ENCODE measurements around the gene RBCK1.
A peak's percentile ranks its signal among the peaks of the same experiment; 100 is the strongest.

The RBCK1 gene

DNA sequence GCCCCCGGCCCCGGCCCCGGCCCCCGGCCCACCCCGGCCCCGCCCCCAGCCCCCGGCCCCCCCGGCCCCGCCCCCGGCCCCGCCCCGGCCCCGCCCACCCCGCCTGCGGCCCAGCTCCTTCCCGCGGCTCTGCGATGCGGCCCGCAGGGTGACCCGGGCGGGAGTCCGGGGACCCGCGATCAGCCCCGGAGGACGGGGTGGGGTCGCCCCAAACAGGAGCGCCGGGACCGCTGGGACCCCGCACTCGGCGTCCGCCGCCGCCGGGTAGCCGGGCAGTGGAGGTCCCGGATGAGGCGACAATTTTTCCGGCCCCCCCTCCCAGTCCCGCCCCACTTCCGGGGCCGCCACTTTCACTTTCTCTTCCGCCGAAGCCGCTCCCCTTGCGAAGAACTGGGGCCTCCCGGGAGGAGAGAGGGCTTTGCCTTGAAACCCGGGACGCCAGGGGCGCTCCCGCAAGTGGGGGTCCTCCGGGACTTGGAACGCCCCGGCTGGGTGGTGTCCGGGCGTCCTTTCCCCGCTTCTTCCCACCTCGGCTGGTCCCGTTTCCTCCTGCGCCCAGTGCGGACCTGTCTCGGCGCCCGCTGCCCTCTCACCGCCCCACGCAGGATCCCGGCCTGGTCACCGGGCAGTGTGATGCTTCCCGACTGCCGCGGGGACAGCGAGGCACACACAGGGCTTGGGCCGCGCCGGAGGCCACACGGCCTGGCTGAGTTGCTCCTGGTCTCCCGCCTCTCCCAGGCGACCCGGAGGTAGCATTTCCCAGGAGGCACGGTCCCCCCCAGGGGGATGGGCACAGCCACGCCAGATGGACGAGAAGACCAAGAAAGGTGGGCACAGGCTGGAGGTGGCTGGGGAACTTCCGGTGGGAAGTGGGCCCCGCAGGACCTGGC, at the start of gene RBCK1:
Gene RBCK1, plus strand, starts transcription at position 347 of the 890 bp plus-strand sequence. Its CDS starts 459 bp downstream, at position 806.
- DNase-seq, result peak; percentile 79 to 90

DNA sequence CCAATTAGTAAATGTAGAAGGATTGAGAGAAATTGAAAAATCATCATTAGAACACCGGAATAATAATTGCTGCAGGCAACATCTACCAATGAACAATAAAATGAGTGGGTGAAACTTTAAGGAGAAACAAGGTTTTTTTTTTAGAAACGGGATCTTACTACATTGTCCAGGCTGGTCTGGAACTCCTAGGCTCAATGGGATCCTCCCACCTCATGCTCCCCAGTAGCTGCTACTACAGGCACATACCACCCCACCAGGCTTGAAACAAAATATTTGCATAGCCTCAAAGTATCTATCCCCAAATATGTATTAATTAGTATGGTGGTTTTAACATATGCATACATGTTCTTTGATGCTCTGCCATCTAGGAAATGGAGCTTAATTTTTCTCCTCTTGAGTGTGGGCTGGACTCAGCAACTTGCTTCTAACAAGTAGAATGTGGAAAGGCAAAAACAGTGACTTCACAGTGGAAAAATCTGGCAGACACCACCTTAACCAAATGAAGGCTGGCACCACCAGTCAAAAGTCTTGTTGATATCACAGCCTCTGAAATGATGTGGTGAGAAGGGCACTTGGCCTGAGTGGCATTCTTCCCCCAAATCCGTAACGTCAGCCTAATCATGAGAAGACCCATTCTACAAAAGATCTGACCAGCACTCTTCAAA, 49.1 kb upstream of the RBCK1 start:
- no peak for DNase-seq

GRCh38 chr20:361561-361960, 46.5 kb upstream of the RBCK1 start:
- DNase-seq, result no peak

GRCh38 chr20:362271-363254, 45.5 kb upstream of the RBCK1 start:
- DNase-seq, result peak; percentile 83

DNA sequence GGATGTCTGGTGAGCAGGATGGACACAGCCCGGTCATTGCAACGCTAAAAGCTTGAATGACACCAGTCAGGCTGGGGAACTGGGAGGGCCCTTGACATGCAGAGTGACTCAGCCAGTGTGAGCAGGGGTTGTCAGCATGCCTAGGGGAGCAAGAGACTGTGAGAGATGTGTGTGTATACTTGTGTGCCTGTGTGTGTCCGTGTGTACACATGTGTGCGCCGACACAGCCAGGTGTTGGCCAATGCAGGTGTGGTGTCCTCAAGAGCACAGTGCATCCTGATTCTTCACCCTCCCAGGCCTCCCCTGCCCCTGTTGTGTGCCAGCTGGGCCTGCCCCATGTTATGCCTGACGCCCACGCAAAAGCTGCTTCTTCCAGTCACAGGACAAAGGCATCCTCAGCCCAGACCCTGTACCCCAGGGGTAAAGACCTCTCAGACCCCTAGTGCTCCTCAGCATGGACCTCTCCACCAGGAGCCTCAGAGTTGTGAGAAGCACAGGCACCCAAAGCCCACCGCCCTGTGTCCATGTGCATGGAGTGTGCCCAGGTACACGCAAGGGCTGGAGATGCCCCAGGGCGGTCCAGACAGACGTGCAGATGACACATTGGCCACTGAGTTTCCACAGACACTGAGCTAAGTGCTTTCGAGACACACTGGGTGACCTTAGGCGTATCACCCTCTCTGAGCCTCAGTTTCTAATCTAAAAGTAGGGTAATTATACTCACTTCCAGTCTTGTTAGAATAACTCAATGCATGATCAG, 44.6 kb upstream of the RBCK1 start:
- DNase-seq, result peak; percentile 55 to 65

DNA sequence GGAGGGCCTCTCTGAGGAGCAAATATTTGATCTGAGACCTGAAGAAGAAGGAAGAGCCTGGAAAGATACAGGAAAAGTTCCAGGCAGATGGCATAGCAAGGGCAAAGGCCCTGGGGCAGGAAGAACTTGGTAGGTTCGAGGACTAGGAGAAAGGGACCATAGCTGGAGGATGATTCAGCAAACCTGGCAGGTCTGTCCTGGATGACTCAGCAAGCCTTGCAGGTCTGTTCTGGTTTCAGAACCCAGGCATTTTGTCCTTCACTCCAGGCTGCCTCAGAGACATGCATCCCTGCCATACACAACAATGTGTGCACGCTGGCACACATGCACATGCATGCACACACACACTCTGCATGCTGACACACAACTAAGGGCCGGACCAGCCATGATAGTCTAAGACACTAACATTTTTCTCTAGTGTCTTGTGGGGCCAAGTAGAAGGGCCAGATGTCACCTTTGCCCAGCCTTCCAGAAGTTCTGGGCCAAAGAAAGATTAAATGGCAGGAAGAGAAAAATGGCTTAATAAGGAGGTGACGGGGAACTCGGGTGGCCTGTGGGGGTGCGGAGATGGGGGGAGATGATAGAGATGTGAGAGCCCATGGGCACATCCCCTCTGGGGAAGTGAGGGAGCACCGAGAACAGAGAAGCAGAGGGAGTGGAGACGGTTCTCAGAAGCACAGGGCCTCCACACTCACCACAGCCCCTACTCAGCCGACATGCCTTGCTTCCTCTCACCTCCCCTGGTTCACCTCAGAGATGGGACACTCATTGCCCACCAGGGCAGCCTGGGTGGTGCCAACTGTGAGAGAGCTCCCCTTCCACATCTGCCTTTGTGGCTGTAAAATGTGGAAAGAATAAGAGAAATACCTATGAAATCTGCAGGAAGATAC, 42.9 kb upstream of the RBCK1 start:
- no peak for DNase-seq

- DNase-seq, result no peak
Observed at GRCh38 chr20:366041-366718, 41.9 kb upstream of the RBCK1 start.

GRCh38 chr20:366719-367485, 41.2 kb upstream of the RBCK1 start:
- DNase-seq, result no peak

DNA sequence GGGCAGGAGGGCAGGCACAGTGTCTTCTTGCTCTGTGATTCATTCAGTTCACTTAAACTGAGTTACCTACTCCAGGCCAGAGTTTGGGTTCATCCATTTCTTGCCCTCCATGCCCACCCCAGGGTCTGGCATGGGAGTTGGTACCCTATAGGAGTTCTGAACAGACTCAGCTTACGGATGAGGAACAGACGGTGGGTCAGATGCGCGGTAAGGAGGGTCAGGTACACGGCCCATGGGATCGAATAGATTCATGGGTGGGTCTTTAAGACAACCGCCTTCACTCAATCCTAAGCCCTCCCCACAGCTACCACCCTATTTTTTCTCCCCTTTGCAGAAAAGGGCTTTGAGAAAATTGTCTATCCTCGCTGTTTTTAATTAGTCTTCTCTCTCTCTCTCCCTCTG, 40.6 kb upstream of the RBCK1 start:
- DNase-seq, result no peak

DNA sequence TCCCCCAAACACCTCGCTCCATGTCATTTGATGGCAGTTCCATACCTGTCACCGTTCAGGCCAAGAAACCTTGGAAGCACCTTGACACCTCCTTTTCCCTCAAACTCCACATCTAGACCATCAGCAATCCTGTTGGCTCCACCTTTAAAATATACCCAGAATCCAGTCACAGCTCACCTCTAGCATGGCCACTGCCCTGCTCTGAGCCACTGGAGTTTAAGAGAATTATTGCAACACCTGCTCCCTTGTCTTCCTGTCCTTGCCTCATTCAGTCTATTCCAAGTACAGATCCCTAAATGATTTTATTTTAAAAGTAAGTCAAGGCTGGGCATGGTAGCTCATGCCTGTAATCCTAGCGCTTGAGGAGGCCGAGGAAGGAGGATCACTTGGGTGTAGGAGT, 39.2 kb upstream of the RBCK1 start:
- DNase-seq, result no peak

DNA sequence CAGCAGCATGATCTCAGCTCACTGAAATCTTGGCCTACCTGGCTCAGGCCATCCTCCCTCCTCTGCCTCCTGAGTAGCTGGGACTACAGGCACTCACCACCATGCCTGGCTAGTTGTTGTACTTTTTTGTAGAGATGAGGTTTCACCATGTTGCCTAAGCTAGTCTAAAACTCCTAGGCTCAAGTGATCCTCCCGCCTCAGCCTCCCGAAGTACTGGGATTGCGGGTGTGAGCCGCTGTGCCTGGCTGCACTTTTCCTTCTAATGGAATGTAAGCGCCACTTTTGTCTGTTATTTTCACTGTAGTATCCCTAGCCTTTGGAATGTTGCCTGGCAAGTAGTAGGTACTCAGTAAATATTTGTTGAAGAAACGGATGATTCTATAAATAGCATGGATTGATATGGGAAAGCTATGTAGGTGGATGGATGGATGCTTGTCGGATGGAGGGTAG, 37.9 kb upstream of the RBCK1 start:
- no peak for DNase-seq

GRCh38 chr20:370977-371754, 36.9 kb upstream of the RBCK1 start:
- no peak for DNase-seq

DNA sequence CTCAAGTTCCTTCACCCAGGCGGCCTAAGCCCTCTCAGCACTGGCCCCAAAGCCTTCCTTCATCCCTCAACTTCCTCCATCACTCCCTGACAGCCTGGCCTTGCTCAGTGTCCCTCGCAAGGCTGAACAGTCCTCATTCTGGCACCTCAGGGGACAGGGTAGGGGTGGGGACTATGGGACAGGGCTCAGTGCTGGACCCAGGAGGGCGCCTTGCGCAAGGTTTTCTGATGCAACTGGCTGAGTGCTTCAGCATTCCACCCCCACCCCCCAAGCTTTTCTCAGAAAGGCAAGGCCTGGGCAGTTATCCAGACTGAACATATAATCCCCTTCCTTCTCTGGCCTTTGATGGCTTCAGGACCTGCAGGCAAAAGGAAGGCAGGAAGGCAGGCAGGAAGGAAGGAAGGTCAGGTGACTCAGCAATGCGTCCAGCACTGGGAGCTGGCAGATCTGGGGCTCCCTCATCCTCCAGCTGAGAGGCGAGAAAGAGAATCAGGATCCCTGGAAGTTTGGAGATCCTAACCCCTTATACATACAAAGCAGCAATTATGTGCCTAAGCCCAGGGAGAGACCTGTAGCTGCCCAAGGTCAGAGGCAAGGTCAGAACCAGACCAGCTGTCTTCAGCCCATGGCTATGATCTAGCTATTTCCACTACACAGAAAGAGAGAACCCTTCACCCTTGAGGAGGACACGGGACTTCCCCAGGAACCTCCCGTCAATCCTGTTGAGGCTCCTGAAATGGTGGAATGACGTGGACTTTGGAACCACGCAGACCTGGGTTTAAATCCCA, 36.1 kb upstream of the RBCK1 start:
- peak; percentile 65 to 75 for DNase-seq

DNA sequence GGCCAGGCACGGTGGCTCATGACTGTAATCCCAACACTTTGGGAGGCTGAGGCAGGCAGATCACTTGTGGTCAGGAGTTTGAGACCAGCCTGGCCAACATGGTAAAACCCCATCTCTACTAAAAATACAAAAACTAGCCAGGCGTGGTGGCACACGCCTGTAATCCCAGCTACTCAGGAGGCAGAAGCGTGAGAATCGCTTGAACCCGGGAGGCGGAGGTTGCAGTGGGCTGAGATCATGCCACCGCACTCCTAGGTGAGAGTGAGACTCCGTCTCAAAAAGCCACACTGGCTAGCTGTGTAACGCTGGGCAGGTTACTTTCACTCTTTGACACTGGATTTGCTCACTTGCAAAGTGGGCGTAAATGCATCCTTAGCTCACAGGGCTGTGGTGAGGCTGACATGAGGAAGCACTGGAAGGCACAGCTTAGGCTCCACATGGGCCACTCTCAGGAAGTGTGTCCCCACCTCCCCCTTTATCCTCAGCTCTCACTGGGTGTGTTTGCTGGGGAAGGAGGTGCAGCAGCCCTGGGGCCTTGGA, 35.5 kb upstream of the RBCK1 start:
- DNase-seq, result peak; percentile 72 to 91

DNA sequence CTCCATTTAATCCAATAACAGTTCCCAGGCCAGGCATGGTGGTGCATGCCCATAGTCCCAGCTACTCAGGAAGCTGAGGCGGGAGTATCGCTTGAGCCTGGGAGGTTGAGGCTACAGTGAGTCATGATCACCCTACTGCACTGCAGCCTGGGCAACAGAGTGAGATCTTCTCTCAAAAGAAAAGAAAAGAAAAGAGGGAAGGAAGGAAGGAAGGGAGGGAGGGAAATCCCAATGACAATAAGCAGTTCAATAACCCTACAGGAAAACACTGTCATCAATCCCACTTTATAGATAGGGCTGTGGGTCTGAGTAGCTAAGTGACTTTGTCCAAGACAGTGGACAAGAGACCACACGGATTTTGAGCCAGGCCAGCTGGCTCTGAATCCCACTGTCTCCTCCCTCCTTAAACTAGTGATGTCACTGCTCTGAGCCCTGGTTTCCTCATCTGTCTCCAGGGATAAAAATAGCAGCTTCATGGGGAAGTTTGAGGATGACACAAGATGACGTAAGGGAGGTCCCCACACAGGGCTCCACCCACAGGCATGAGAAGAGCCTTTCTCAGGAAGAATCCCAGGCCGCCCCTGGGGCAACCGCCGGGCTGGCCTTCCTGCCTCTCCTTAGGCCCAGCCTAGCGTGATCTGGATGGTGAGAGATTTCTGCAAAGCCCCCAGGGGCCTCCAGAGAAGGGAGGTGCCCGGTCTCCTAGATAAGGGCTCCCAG, 34.8 kb upstream of the RBCK1 start:
- peak; percentile 96 to 97 for DNase-seq

GRCh38 chr20:375265-375889, 32.7 kb upstream of the RBCK1 start:
- DNase-seq, result no peak
